ENCODE results near the gene ARRB2.
"Not testable (repeated sequence)": the region's sequence is repeated elsewhere in the genome, so short reads cannot be mapped to it uniquely, and the experiment has no call there.

Gene ARRB2

DNA sequence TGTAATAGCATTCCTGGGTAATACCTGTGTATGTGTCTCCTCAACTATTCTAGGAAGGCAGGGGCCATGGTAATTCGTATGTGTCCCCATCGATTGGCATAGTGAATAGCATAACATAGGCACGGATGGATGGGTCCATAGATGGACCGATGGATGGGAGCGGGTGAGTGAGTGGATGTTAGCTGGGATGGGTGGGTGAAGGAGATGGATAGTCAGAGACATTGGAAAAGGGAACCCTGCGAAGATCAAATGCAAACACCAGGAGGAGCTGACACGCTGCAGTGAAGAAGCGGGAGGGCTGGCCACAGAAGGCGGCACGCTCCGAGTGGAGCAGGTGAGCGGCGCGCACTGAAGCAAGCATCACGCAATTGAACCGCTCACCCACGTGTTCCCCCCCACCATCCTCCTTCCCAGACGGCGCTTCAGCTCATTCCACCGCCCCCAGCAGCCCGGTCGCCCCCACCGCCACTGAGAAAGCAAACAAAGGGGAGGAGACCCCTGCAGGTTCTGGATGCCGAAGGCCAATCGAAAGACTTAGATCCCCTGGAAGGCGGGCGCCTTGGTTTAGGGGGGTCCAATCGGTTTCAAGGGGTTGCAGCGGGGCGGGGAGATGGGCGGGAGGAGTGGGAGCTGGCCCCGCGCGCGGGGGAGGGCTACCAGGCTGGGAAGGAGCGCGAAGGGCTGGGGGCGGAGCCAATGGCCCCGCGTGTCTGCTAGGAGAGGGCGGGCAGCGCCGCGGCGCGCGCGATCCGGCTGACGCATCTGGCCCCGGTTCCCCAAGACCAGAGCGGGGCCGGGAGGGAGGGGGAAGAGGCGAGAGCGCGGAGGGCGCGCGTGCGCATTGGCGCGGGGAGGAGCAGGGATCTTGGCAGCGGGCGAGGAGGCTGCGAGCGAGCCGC is at the start of gene ARRB2:
ARRB2 (plus strand) TSS at position 839 of the 899 bp plus-strand sequence. CDS start 90 bp downstream, outside the sequence.
- DNase-seq (ENCODE audit: low read depth in 2 of 2) = peak; percentile 96 to 97

- no peak for DNase-seq (ENCODE audit: low read depth in 2 of 2)
These were observed 46.7 kb upstream of the ARRB2 start for GRCh38 chr17:4663711-4664110.

DNA sequence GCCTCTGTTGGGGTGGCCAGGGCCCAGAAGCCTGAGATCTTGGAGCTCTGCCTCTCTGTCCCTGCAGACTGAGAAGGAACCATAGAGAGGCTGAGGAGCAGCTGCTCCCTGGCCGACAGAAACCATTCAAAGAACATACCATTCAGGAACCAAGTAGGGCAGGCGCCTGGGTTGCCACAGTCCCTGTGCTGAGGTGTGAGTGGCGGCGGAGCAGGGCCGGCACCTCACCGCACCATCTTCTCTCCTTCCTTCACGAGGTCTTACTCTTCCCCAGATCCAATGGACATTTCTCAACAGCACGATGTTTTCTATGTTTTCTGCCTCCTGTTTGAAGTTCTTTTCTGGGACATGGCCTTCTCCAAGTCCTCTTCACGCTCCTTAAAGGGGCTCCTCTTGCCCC is 46.2 kb upstream of the ARRB2 start:
- no peak for DNase-seq (ENCODE audit: low read depth in 2 of 2)

- DNase-seq (ENCODE audit: low read depth in 2 of 2) = no peak
These were observed 45.4 kb upstream of the ARRB2 start for GRCh38 chr17:4665027-4665426.

DNA sequence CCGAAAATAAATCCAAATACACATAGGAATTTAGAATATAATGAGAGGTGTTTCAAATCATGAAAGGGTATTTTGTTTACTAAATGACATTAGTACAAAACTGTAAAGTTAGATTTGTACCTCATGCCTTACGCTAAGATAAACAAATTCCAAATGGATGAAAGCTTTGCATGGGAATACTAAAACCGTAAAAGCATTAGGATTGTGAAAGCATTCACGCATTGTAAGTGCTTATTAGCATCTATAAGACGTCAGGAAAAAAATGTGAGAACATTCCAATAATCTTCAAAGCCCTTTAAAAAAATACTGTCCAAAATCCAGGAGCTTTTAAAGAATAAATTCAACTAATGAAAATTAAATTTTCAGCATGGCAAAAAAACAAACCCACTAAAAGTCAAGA is 44.1 kb upstream of the ARRB2 start:
- no peak for DNase-seq (ENCODE audit: low read depth in 2 of 2)

DNA sequence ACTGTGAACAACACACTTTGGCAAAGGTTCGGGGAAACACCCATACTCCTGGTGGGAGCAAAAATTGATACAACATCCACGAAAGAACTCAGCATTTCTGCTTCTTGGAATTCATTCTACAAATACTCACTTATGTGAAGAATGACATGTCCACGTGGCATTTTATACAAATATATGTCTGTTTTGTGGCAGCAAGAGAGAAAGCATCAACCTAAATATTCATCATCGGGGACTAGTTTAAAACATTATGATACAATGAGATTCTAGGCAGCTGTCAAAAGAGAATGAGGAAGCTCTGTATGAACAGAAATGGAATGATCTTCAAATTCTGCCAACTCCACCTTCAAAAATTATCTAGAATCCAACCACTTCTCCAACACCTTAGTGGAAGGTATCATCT is 43.3 kb upstream of the ARRB2 start:
- no peak for DNase-seq (ENCODE audit: low read depth in 2 of 2)

DNA sequence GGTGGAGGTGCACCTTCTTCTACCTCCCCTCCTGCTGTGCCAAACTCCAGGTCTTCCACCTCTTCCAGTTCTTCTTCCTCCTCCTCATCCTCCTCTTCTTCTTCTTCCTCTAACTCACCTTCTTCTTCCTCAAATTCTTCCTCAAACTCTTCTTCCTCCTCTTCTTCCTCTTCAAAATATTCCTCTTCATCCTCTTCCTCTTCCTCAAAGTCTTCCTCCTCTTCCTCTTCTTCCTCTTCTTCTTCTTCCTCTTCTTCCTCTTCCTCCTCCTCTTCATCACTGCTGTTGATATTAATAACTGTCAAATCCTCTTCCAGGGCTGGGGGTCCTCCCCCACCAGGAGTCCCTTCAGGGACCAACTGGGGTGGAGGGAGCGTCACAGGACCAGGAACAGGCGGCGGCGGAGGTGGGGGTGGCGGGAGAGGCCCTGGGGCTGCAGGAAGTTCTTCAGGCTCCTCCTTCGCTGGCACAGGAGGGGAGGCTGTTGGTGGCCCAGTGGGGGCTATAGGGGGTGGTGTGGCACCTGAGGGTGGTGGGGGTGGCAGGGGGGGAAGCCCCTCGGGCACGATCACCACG is 38.3 kb upstream of the ARRB2 start:
- no peak for DNase-seq (ENCODE audit: low read depth in 2 of 2)

GRCh38 chr17:4672751-4673150 is 37.7 kb upstream of the ARRB2 start:
- no peak for DNase-seq (ENCODE audit: low read depth in 2 of 2)

DNA sequence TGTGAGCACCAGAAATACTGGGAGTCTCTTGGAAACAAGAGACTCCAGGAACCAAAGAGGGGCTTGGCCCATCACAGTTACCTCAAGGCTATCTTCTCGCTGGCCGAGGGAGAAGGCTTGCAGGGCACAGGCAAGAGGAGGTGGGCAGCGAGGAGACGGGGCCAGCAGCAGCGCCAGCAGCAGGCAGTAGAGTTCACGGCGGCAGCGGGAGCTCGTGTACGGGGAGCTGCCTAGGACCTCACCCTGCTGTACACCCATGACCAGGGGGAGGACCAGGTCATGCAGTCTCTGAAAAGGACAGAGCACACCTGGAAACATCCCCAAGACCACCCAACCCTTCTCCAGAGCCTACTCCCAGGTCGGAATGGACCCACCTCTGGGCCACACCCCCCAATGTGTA is 37.3 kb upstream of the ARRB2 start:
- no peak for DNase-seq (ENCODE audit: low read depth in 2 of 2)

DNA sequence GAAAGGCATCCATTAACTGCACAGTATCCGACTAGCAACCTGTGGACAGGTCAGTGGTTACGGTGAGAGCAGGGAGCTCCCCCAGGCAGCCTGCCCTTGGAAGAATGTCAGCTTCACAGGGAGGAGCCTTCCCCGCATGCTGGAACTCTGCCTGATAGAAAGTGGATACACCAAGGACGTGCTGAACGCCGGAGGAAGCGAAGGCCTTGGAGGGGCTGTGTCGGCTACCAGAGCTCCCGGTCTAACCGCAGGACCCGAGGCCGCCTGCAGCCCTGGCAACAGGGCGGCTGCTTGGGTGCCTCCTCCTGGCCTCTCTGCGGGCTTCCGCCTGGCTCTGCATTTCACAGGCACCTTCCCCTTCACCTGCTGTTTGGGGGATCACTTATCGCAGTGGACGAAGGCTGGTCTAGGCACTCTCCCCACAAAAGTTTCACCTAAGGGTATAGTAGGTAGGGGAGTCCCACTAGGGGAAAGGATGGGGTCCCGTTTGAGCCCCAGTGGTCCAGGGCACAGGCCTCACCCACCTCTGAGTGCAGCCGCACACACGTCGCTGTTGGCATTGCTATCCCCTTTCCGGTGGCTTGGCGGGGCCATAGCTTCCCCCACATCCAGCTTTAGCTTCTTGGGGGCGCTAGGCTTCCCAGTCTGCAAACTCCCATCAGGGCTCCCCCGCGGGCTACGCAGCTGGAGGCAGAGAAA is 36.3 kb upstream of the ARRB2 start:
- no peak for DNase-seq (ENCODE audit: low read depth in 2 of 2)

GRCh38 chr17:4674685-4674998 is 35.8 kb upstream of the ARRB2 start:
- no peak for DNase-seq (ENCODE audit: low read depth in 2 of 2)

GRCh38 chr17:4675791-4676190 is 34.6 kb upstream of the ARRB2 start:
- no peak for DNase-seq (ENCODE audit: low read depth in 2 of 2)

DNA sequence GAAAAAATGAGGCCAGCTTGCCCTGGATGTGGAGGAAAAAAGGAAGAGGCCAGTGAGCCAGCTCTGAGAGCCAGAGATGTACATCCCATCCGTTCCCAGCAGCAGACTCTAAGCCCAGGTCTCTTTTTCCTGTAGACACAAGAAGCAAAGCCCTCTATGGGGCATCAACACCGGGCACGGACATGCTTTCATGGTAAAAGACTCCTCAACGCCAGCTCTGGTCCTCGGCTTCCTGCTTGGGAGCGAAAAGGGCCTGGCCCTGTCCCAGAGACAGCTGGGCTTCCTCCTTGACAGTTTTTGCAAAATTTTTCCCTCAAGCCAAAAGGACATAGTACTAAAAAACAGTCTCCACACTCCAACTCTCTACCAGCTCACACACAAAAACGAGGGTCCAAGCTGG is 33.6 kb upstream of the ARRB2 start:
- no peak for DNase-seq (ENCODE audit: low read depth in 2 of 2)

GRCh38 chr17:4678448-4679026 is 31.9 kb upstream of the ARRB2 start:
- DNase-seq (ENCODE audit: low read depth in 2 of 2) = no peak

GRCh38 chr17:4679658-4680057 is 30.8 kb upstream of the ARRB2 start:
- DNase-seq (ENCODE audit: low read depth in 2 of 2) = no peak

- not testable (repeated sequence) for DNase-seq (ENCODE audit: low read depth in 2 of 2)
These were observed 26.7 kb upstream of the ARRB2 start for GRCh38 chr17:4683739-4684138.

DNA sequence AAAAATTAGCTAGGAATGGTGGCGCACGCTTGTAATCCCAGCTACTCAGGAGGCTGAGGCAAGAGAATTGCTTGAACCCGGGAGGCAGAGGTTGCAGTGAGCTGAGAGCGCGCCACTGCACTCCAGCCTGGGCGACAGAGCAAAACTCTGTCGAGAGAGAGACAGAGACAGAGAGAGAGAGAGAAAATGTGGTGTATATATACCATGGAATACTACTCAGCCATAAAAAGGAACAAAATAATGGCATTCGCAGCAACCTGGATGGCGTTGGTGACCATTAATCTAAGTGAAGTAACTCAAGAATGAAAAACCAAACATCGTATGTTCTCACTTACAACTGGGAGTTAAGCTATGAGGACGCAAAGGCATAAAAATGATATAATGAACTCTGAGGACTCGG is 20.6 kb upstream of the ARRB2 start:
- not testable (repeated sequence) for DNase-seq (ENCODE audit: low read depth in 2 of 2)

GRCh38 chr17:4690745-4691144 is 19.7 kb upstream of the ARRB2 start:
- no peak for DNase-seq (ENCODE audit: low read depth in 2 of 2)

- no peak for DNase-seq (ENCODE audit: low read depth in 2 of 2)
These were observed 18.7 kb upstream of the ARRB2 start for GRCh38 chr17:4691686-4692085.

- no peak for DNase-seq (ENCODE audit: low read depth in 2 of 2)
These were observed 17.0 kb upstream of the ARRB2 start for GRCh38 chr17:4693416-4693815.

DNA sequence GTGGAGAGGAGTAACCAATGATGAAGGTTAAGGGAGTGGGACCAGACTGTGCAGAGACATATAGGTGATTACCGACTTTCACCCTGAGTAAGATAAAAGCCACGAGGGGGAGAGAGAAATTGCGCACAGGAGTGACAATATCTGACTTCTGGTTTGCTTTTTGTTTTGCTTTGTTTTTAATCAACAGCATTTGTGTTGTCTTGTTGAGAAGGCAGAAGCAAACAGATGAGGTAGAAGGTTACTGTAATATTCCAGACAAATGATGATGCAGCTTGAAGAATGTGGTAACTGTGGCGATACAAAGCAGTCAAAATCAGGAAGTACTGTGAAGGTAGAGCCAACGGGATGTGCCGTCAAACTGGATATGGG is 14.0 kb upstream of the ARRB2 start:
- no peak for DNase-seq (ENCODE audit: low read depth in 2 of 2)

DNA sequence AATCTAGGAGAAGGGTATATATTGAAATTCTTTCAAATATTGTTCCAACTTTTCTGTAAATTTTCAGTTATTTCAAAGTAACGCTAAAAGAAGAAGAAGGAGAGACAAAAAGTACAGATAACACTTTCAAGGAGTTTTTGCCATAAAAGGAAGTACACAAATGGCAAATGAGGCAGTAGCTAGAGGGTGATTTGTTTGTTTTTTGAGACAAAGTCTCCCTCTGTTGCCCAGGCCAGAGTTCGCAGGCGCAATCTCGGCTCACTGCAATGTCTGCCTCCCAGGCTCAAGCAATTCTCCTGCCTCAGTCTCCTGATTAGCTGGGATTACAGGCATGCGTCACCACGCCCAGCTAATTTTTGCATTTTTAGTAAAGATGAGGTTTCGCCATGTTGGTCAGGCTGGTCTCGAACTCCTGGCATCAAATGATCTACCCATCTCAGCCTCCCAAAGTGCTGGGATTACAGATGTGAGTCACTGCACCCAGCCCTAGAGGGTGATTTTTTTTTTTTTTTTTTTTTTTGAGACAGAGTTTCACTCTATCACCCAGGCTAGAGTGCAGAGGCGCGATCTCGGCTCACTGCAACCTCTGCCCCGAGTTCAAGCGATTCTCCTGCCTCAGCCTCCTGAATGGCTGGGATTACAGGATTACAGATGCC is 10.9 kb upstream of the ARRB2 start:
- not testable (repeated sequence) for DNase-seq (ENCODE audit: low read depth in 2 of 2)
